Keratinocyte (primary cell): ENCODE data around the gene ZNF143. TPM values are rescaled to one million over a fixed set of nuclear protein-coding genes. Genes with fewer than 3 reads are reported as not detected.

Source experiments
- DNase-seq: peaks from one replicate; pipeline ENCODE4 v3.0.0-alpha.2; 2011; ENCODE audit warnings: low read depth, missing footprints, low spot score
- FAIRE-seq: peaks from 2 replicates; lab custom pipeline; 2011; peaks lifted over from hg19 to GRCh38; lab: Jason Lieb, UNC
- H2AFZ ChIP-seq: 2 replicates; pipeline ENCODE4 v1.6.0; 2012; ENCODE audit warnings: low read length, control low read depth, inconsistent platforms; ENCODE audit not compliant: control insufficient read depth
- H3K27ac ChIP-seq: 2 replicates; pipeline ENCODE4 v1.5.1; 2011; ENCODE audit warnings: low read length; ENCODE audit not compliant: control insufficient read depth, insufficient read depth
- H3K27me3 ChIP-seq: 3 replicates; pipeline ENCODE4 v1.6.0; 2011; ENCODE audit warnings: low read length; ENCODE audit not compliant: control insufficient read depth, insufficient read depth; ENCODE audit errors: extremely low read depth
- H3K36me3 ChIP-seq, 2 experiments: 2 replicates in 1 of 2; 3 replicates in 1 of 2; pipeline ENCODE4 v1.5.1; 2011; ENCODE audit warnings: low read length in 2 of 2, mild to moderate bottlenecking in 1 of 2; ENCODE audit not compliant: control insufficient read depth in 2 of 2, insufficient read depth in 2 of 2; ENCODE audit errors: extremely low read depth in 1 of 2
- H3K4me1 ChIP-seq: 3 replicates; pipeline ENCODE4 v1.5.1; 2011; ENCODE audit warnings: low read length; ENCODE audit not compliant: control insufficient read depth, insufficient read depth; ENCODE audit errors: extremely low read depth
- H3K4me2 ChIP-seq: 3 replicates; pipeline ENCODE4 v1.6.0; 2011; ENCODE audit warnings: low read depth, low read length; ENCODE audit not compliant: control insufficient read depth, insufficient read depth; ENCODE audit errors: extremely low read depth
- H3K4me3 ChIP-seq, 3 experiments: fragments of 200-600 bp in 1 of 3; sonication (generic) in 1 of 3; 2 replicates in 2 of 3; 3 replicates in 1 of 3; pipeline ENCODE4 v1.5.1; 2011 to 2016; ENCODE audit warnings: low read length in 3 of 3, mild to moderate bottlenecking in 3 of 3, control low read depth in 2 of 3, inconsistent platforms in 1 of 3, low read depth in 1 of 3, mixed read lengths in 1 of 3, mixed run types in 1 of 3, moderate library complexity in 1 of 3; ENCODE audit not compliant: control insufficient read depth in 2 of 3, insufficient read depth in 2 of 3; ENCODE audit errors: extremely low read depth in 1 of 3
- H3K79me2 ChIP-seq: 2 replicates; pipeline ENCODE4 v1.6.0; 2012; ENCODE audit warnings: low read length; ENCODE audit not compliant: control insufficient read depth, insufficient read depth
- H3K9ac ChIP-seq: 3 replicates; pipeline ENCODE4 v1.6.0; 2011; ENCODE audit warnings: low read length; ENCODE audit not compliant: control insufficient read depth, insufficient read depth; ENCODE audit errors: extremely low read depth
- H3K9me1 ChIP-seq: 3 replicates; pipeline ENCODE4 v1.6.0; 2011; ENCODE audit warnings: low read length; ENCODE audit not compliant: control insufficient read depth, insufficient read depth; ENCODE audit errors: extremely low read depth
- H3K9me3 ChIP-seq: 2 replicates; pipeline ENCODE4 v1.5.1; 2012; ENCODE audit warnings: low read depth, low read length; ENCODE audit not compliant: control insufficient read depth
- H4K20me1 ChIP-seq: 3 replicates; pipeline ENCODE4 v1.6.0; 2011; ENCODE audit warnings: low read length; ENCODE audit not compliant: control insufficient read depth, insufficient read depth; ENCODE audit errors: extremely low read depth
- EZH2 ChIP-seq: IDR thresholded peaks from one replicate; pipeline ENCODE4 v1.6.1; 2012; ENCODE audit warnings: inconsistent platforms, mild to moderate bottlenecking, low read length, moderate library complexity
- dilution Hi-C: fragments of 300-500 bp; cut with MboI; formaldehyde crosslinking; loops from one replicate; pipeline ENCODE4 v1.7.0; 2020; ENCODE audit warnings: low sequenced_read_pairs; ENCODE audit not compliant: extremely low pct_ligation_motif_present
- polyA plus RNA-seq, 5 experiments: library from polyadenylated mRNA; depleted of rRNA in 3 of 5; stranded (reverse) in 3 of 5; stranded (forward) in 1 of 5; unstranded in 1 of 5; fragments of >200 nt; gene quantifications; 1 replicate in 1 of 5; 2 replicates in 3 of 5; 3 replicates in 1 of 5; pipeline versions ENCODE4 v1.2.1 to v1.2.3, GENCODE V29; 2011 to 2012; ENCODE audit warnings: missing spikeins in 2 of 5, low read depth in 1 of 5, low replicate concordance in 1 of 5
- TF ChIP-seq, protein P1 (sequence below), 3 experiments: IDR thresholded peaks in 1 of 3; conservative IDR thresholded peaks in 1 of 3; optimal IDR thresholded peaks in 1 of 3; 2 replicates in 2 of 3; 3 replicates in 1 of 3; pipeline versions ENCODE3 to v1.5.1; 2011; ENCODE audit warnings: low read length in 3 of 3, mild to moderate bottlenecking in 3 of 3, moderate library complexity in 2 of 3, control low read depth in 1 of 3, inconsistent platforms in 1 of 3; ENCODE audit not compliant: insufficient read depth in 2 of 3; ENCODE audit errors: extremely low read depth in 1 of 3

ZNF143 gene
- polyA plus RNA-seq, 1 donor (not counting 4 experiments of a cell fraction or from before 2014, with no cell fraction given): 32.0 TPM

DNA sequence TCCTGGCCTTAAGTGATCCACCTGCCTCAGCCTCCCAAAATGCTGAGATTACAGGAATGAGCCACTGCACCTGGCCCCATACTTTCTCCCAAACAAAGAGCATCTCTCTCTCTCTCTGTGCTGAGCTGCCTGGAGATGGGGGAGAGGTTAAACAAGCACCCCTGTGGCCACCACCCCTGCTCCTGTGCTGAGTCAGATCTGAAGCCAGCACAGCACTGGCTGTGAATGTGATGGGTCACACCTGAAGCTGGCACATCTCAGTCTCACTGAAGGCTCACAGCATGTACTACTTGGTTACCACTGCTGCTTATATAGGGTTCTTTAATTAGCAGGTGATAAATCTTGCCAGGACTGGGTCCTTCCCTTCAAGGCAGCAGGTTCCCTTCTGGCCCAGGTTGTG lies 101.9 kb downstream of the ZNF143 start:
- Histone ChIP-seq H4K20me1 (no peaks in the 10 kb centered on the region), H3K9me3 (peaks cover 2% of the 10 kb centered on the region), H3K4me2 (no peak overlapping the region), H3K27me3 (no peaks in the 10 kb centered on the region), H3K36me3 (no peaks in the 10 kb centered on the region), H3K4me3 (no peak overlapping the region), H3K27ac (no peak overlapping the region), H3K79me2 (no peaks in the 10 kb centered on the region), H3K4me1 (peaks cover 36% of the 10 kb centered on the region), H3K9ac (no peak overlapping the region), H3K9me1 (no peaks in the 10 kb centered on the region), H2AFZ (no peak overlapping the region)
- dilution Hi-C loops: no loop called here
- TF ChIP-seq, protein P1, sequence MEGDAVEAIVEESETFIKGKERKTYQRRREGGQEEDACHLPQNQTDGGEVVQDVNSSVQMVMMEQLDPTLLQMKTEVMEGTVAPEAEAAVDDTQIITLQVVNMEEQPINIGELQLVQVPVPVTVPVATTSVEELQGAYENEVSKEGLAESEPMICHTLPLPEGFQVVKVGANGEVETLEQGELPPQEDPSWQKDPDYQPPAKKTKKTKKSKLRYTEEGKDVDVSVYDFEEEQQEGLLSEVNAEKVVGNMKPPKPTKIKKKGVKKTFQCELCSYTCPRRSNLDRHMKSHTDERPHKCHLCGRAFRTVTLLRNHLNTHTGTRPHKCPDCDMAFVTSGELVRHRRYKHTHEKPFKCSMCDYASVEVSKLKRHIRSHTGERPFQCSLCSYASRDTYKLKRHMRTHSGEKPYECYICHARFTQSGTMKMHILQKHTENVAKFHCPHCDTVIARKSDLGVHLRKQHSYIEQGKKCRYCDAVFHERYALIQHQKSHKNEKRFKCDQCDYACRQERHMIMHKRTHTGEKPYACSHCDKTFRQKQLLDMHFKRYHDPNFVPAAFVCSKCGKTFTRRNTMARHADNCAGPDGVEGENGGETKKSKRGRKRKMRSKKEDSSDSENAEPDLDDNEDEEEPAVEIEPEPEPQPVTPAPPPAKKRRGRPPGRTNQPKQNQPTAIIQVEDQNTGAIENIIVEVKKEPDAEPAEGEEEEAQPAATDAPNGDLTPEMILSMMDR (optimal IDR thresholded peaks at IDR 0.05 in 1 of 3, IDR thresholded peaks at IDR 0.05 in 1 of 3, conservative IDR thresholded peaks at IDR 0.05 in 1 of 3; ENCODE audit: extremely low read depth in 1 of 3, insufficient read depth in 2 of 3, low read length in 3 of 3): no peak
- no peak for TF ChIP-seq EZH2
- DNase-seq: no peak
- FAIRE-seq: no peak

DNA sequence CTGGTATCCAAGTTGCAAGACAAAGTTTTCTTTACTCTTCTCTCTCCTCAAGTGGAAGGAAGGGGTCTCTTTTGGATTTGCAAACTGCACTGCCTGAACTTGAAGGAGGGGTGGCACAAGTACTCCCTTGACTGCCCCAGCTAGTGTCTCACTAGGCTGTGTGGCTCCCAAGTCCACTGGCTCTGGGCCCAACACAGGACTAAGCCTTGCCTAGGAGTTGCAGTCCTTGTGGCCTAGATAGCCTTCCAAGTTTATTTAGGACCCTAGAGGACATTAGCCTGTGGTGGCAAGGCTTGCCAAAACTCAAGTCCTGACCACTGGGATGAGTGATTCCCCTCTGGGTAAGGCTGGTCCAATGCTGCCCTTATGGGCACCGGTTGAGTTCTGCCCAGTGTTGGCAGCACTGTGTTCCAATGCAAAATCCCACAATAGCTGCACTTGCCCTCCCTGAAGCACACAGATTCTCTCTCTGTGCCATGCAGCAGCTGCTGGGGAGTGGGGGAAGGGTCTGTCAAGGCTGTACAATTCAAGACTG lies 102.5 kb downstream of the ZNF143 start:
- no peak overlapping the region for H3K27ac ChIP-seq
- no peak for DNase-seq
- H3K9ac ChIP-seq: no peak overlapping the region
- no peaks in the 10 kb centered on the region for H3K27me3 ChIP-seq
- no peaks in the 10 kb centered on the region for H3K36me3 ChIP-seq
- H3K4me1 ChIP-seq: peaks cover 42% of the 10 kb centered on the region
- H3K4me3 ChIP-seq: no peak overlapping the region
- H3K4me2 ChIP-seq: no peak overlapping the region
- peaks cover 2% of the 10 kb centered on the region for H3K9me3 ChIP-seq
- H3K9me1 ChIP-seq: no peaks in the 10 kb centered on the region
- no peak for FAIRE-seq
- no peaks in the 10 kb centered on the region for H4K20me1 ChIP-seq
- TF ChIP-seq, protein P1 (optimal IDR thresholded peaks at IDR 0.05 in 1 of 3, IDR thresholded peaks at IDR 0.05 in 1 of 3, conservative IDR thresholded peaks at IDR 0.05 in 1 of 3; ENCODE audit: extremely low read depth in 1 of 3, insufficient read depth in 2 of 3, low read length in 3 of 3): no peak
- TF ChIP-seq EZH2: no peak
- dilution Hi-C loops: no loop called here
- no peak overlapping the region for H2AFZ ChIP-seq
- no peaks in the 10 kb centered on the region for H3K79me2 ChIP-seq
